Astrocyte (in vitro differentiated cells and primary cell): Measurements from ENCODE around the gene TMEM14B. TPM values are rescaled to one million over a fixed set of nuclear protein-coding genes. Genes with fewer than 3 reads are reported as not detected.

Source experiments
- DNase-seq: peaks from one replicate; pipeline ENCODE4 v3.0.0-alpha.2; 2010; ENCODE audit warnings: low read depth
- FAIRE-seq: peaks from 2 replicates; lab custom pipeline; 2011; peaks lifted over from hg19 to GRCh38; lab: Jason Lieb, UNC
- H2AFZ ChIP-seq: 2 replicates; pipeline ENCODE4 v1.6.0; 2012; ENCODE audit warnings: low read depth, low read length, inconsistent platforms
- H3K27ac ChIP-seq: 2 replicates; pipeline ENCODE4 v1.5.1; 2011; ENCODE audit warnings: low read depth, low read length, inconsistent platforms
- H3K27me3 ChIP-seq: 2 replicates; pipeline ENCODE4 v1.6.0; 2011; ENCODE audit warnings: low read length, inconsistent platforms; ENCODE audit not compliant: insufficient read depth
- H3K36me3 ChIP-seq: 2 replicates; pipeline ENCODE4 v1.5.1; 2011; ENCODE audit warnings: low read length, inconsistent platforms; ENCODE audit not compliant: insufficient read depth
- H3K4me1 ChIP-seq: 2 replicates; pipeline ENCODE4 v1.5.1; 2011; ENCODE audit warnings: low read length, inconsistent platforms; ENCODE audit not compliant: insufficient read depth
- H3K4me2 ChIP-seq: 2 replicates; pipeline ENCODE4 v1.6.0; 2012; ENCODE audit warnings: low read length, inconsistent platforms
- H3K4me3 ChIP-seq: 2 replicates; pipeline ENCODE4 v1.5.1; 2011; ENCODE audit warnings: low read depth, mild to moderate bottlenecking, low read length, inconsistent platforms; ENCODE audit not compliant: insufficient read depth
- H3K79me2 ChIP-seq: 2 replicates; pipeline ENCODE4 v1.6.0; 2012; ENCODE audit warnings: mild to moderate bottlenecking, low read length, inconsistent platforms; ENCODE audit not compliant: insufficient read depth
- H3K9ac ChIP-seq: 2 replicates; pipeline ENCODE4 v1.6.0; 2012; ENCODE audit warnings: mild to moderate bottlenecking, low read length, inconsistent platforms
- H3K9me3 ChIP-seq: 2 replicates; pipeline ENCODE4 v1.5.1; 2012; ENCODE audit warnings: low read depth, mild to moderate bottlenecking, low read length, inconsistent platforms; ENCODE audit not compliant: insufficient read depth
- H4K20me1 ChIP-seq: 2 replicates; pipeline ENCODE4 v1.6.0; 2012; ENCODE audit warnings: low read length, inconsistent platforms; ENCODE audit not compliant: insufficient read depth
- H3K27ac Mint-ChIP-seq: one replicate; pipeline ENCODE4 v1.8.0; 2021; ENCODE audit warnings: mild to moderate bottlenecking, mixed read lengths; ENCODE audit not compliant: unreplicated experiment
- H3K27me3 Mint-ChIP-seq: one replicate; pipeline ENCODE4 v1.8.0; 2021; ENCODE audit warnings: low read depth, mixed read lengths; ENCODE audit not compliant: unreplicated experiment
- H3K36me3 Mint-ChIP-seq: one replicate; pipeline ENCODE4 v1.8.0; 2021; ENCODE audit warnings: low read depth, mixed read lengths; ENCODE audit not compliant: unreplicated experiment
- H3K4me1 Mint-ChIP-seq: one replicate; pipeline ENCODE4 v1.8.0; 2021; ENCODE audit warnings: low read depth, mixed read lengths; ENCODE audit not compliant: unreplicated experiment
- H3K4me3 Mint-ChIP-seq: one replicate; pipeline ENCODE4 v1.8.0; 2021; ENCODE audit warnings: mild to moderate bottlenecking, moderate library complexity, mixed read lengths; ENCODE audit not compliant: unreplicated experiment
- H3K9me3 Mint-ChIP-seq: one replicate; pipeline ENCODE4 v1.8.0; 2021; ENCODE audit warnings: mild to moderate bottlenecking, mixed read lengths; ENCODE audit not compliant: unreplicated experiment
- EZH2 ChIP-seq: IDR thresholded peaks from 2 replicates; pipeline ENCODE4 v1.6.1; 2012; ENCODE audit warnings: mild to moderate bottlenecking, low read length, inconsistent platforms; ENCODE audit not compliant: insufficient read depth
- total RNA-seq: library from RNA; stranded (reverse); gene quantifications from 2 replicates; pipeline ENCODE4 v1.2.1, GENCODE V29; 2021
- TF ChIP-seq, protein P1 (sequence below): IDR thresholded peaks from 2 replicates; pipeline ENCODE4 v1.5.1; 2011; ENCODE audit warnings: low read depth, mild to moderate bottlenecking, inconsistent platforms, low read length, moderate library complexity; ENCODE audit not compliant: insufficient read depth

TMEM14B gene
- total RNA-seq, 1 donor from 2014 or later: 52.8 TPM

DNA sequence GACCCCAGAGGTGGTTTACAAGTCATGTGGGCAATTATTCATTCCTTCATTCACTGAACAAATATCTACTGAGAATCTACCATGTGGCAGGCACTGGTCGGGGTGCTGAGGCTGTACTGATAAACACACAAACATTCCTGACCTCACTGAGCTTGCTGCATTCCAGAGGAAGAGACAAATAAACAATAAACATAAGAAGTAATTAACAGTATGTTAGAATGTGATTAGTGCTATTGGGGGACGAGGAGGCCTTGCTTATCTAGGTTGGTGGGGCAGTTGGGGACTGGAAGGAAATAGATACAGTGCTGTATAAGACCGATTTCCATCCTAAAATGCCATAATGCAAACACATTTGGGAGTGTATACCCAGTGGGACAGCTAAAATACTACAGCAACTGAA, 46.6 kb downstream of the TMEM14B start:
- H3K27ac Mint-ChIP-seq: no peak overlapping the region

GRCh38 chr6:10800810-10801209, 53.2 kb downstream of the TMEM14B start:
- H3K4me2 ChIP-seq: no peak overlapping the region
- H3K9me3 ChIP-seq: no peaks in the 10 kb centered on the region
- no peaks in the 10 kb centered on the region for H3K27me3 Mint-ChIP-seq
- peaks cover 5% of the 10 kb centered on the region for H3K4me1 ChIP-seq
- no peak overlapping the region for H3K27ac ChIP-seq
- H3K36me3 ChIP-seq: no peaks in the 10 kb centered on the region
- TF ChIP-seq EZH2: no peak
- TF ChIP-seq, protein P1, sequence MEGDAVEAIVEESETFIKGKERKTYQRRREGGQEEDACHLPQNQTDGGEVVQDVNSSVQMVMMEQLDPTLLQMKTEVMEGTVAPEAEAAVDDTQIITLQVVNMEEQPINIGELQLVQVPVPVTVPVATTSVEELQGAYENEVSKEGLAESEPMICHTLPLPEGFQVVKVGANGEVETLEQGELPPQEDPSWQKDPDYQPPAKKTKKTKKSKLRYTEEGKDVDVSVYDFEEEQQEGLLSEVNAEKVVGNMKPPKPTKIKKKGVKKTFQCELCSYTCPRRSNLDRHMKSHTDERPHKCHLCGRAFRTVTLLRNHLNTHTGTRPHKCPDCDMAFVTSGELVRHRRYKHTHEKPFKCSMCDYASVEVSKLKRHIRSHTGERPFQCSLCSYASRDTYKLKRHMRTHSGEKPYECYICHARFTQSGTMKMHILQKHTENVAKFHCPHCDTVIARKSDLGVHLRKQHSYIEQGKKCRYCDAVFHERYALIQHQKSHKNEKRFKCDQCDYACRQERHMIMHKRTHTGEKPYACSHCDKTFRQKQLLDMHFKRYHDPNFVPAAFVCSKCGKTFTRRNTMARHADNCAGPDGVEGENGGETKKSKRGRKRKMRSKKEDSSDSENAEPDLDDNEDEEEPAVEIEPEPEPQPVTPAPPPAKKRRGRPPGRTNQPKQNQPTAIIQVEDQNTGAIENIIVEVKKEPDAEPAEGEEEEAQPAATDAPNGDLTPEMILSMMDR: no peak
- H3K4me3 ChIP-seq: no peak overlapping the region
- H3K27ac Mint-ChIP-seq: no peak overlapping the region
- no peaks in the 10 kb centered on the region for H3K9me3 Mint-ChIP-seq
- peak; percentile 28 for DNase-seq
- H3K4me3 Mint-ChIP-seq: no peak overlapping the region
- H3K27me3 ChIP-seq: no peaks in the 10 kb centered on the region
- no peak for FAIRE-seq
- H3K36me3 Mint-ChIP-seq: no peaks in the 10 kb centered on the region
- no peaks in the 10 kb centered on the region for H3K4me1 Mint-ChIP-seq
- no peak overlapping the region for H2AFZ ChIP-seq
- no peak overlapping the region for H3K9ac ChIP-seq
- H3K79me2 ChIP-seq: no peaks in the 10 kb centered on the region
- no peaks in the 10 kb centered on the region for H4K20me1 ChIP-seq

More for the DNA sequence above, 46.6 kb downstream of the TMEM14B start:
- Mint-ChIP-seq H3K4me1 (no peaks in the 10 kb centered on the region), H3K4me3 (no peak overlapping the region), H3K27me3 (no peaks in the 10 kb centered on the region), H3K36me3 (peaks cover 2% of the 10 kb centered on the region), H3K9me3 (no peaks in the 10 kb centered on the region)
- no peaks in the 10 kb centered on the region for H3K4me1 ChIP-seq
- no peak overlapping the region for H3K9ac ChIP-seq
- no peak overlapping the region for H3K4me2 ChIP-seq
- H3K79me2 ChIP-seq: no peaks in the 10 kb centered on the region
- H3K9me3 ChIP-seq: no peaks in the 10 kb centered on the region
- TF ChIP-seq, protein P1: no peak
- TF ChIP-seq EZH2: no peak
- no peaks in the 10 kb centered on the region for H4K20me1 ChIP-seq
- H3K36me3 ChIP-seq: no peaks in the 10 kb centered on the region
- FAIRE-seq (no peak), DNase-seq (no peak)
- no peaks in the 10 kb centered on the region for H3K27me3 ChIP-seq
- H2AFZ ChIP-seq: no peak overlapping the region
- H3K4me3 ChIP-seq: no peak overlapping the region
- no peak overlapping the region for H3K27ac ChIP-seq

DNA sequence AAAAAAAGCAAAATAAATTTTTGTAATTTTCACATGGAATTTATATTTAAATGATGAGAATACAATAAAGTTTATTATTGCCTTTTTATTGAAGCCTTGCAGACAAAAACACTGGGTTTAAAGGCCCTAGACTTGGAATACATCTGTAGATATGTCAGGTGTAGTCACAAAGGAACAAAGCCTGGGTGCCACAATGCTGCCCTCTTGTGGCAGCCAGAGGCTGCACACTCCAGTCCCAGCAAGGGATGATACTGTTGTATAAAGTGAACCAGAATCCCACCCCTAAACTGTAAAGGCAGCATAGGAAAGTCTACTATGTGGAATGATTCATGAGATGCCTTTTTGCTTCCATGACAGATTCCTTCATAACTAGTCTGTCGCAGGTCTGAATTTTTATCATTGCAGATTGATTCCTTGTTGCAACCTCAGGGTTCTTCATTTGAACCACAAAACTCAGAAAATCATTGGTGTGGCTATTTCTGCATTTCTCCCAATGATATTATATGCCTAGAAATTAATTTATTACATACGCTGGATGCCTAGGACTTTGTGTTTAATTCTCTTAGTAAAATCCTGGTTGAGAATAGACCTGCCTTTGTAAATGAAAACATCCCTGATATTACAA, 53.7 kb downstream of the TMEM14B start:
- Histone ChIP-seq H3K36me3 (no peaks in the 10 kb centered on the region), H3K79me2 (no peaks in the 10 kb centered on the region), H3K27me3 (no peaks in the 10 kb centered on the region), H3K4me2 (no peak overlapping the region), H3K4me3 (no peak overlapping the region), H4K20me1 (no peaks in the 10 kb centered on the region), H3K9ac (no peak overlapping the region), H3K4me1 (peaks cover 5% of the 10 kb centered on the region), H3K9me3 (no peaks in the 10 kb centered on the region), H3K27ac (no peak overlapping the region), H2AFZ (no peak overlapping the region)
- Mint-ChIP-seq H3K27ac (no peak overlapping the region), H3K36me3 (no peaks in the 10 kb centered on the region), H3K4me3 (no peak overlapping the region), H3K27me3 (no peaks in the 10 kb centered on the region), H3K9me3 (no peaks in the 10 kb centered on the region), H3K4me1 (no peaks in the 10 kb centered on the region)
- FAIRE-seq: peak; percentile 62
- DNase-seq: peak; percentile 14
- TF ChIP-seq EZH2: no peak
- TF ChIP-seq, protein P1: peak; percentile 100
